ENCODE measurements around the gene CD300H. TPM values are rescaled to one million over a fixed set of nuclear protein-coding genes. Genes with fewer than 3 reads are reported as not detected.

Gene CD300H
- polyA plus RNA-seq, 3 donors: 57.9 to 148 (median 84.7) TPM

DNA sequence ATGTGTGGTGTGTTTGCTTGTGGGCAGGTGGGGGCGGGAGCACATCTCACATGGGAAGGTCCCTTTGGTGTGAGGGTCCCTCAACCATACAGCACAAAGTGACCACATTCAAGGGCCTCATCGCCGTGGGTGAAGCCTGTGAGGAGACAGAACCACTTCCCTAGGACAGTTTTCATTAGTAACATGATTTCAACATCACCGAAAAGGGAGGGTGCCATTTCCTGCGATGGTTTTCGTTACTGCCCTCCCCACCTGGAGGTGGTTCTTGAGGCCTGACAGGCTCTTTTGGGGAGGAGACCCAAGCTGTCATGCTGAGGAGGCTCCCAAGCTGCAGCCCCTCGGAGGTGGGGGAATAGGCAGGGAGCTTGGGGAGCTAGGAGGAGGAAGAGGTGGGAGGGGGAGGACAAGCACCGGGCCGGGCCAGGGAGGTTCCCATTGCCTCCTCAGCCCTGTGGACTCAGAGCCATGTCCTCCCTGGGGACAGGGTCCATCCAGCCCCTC is 45.6 kb downstream of the CD300H start:
- Histone ChIP-seq H3K4me1 (ENCODE audit: control insufficient read depth in 1 of 2, insufficient read depth in 2 of 2, low read length in 2 of 2) (peaks cover 76 to 87% of the 10 kb centered on the region in 2 donors), H3K27me3 (ENCODE audit: control insufficient read depth in 2 of 2, insufficient read depth in 2 of 2, low read length in 2 of 2) (no peaks in the 10 kb centered on the region), H3K36me3 (replicated peaks in 1 of 2; ENCODE audit: control insufficient read depth in 1 of 2, insufficient read depth in 2 of 2, low read length in 2 of 2) (peaks cover 41 to 48% of the 10 kb centered on the region in 2 donors), H3K4me3 (replicated peaks in 1 of 3; ENCODE audit: low read depth in 2 of 3, low read length in 3 of 3) (peak overlapping the region in 1 of 3 experiments; percentile 55), H3K4me2 (replicated peaks; ENCODE audit: extremely low read depth, low read length, poor library complexity, severe bottlenecking) (peak overlapping the region; percentile 63), H4K20me1 (ENCODE audit: insufficient read depth, low read length) (no peaks in the 10 kb centered on the region), H3K9ac (ENCODE audit: insufficient read depth, low read length, poor library complexity, severe bottlenecking) (peak overlapping the region; percentile 76), H3K27ac (ENCODE audit: low read depth in 1 of 2, low read length in 2 of 2) (peak overlapping the region; percentile 98 to 99), H3K9me3 (replicated peaks in 1 of 2; ENCODE audit: control insufficient read depth in 1 of 2, insufficient read depth in 1 of 2, low read length in 2 of 2) (peaks cover 8 to 16% of the 10 kb centered on the region in 2 donors), H3K79me2 (ENCODE audit: insufficient read depth, low read length) (peaks cover 60% of the 10 kb centered on the region), H2AFZ (ENCODE audit: insufficient read depth, low read depth, low read length, poor library complexity, severe bottlenecking) (no peak overlapping the region)
- intact Hi-C loops (cut with micrococcal nuclease): no loop called here
- H3K4me1 Mint-ChIP-seq: peaks cover 80% of the 10 kb centered on the region
- no peaks in the 10 kb centered on the region for H3K27me3 Mint-ChIP-seq (ENCODE audit: low read depth in 3 of 3)
- peaks cover 7 to 24% (median 12%) of the 10 kb centered on the region in 7 donors for H3K9me3 Mint-ChIP-seq
- peaks cover 61 to 69% of the 10 kb centered on the region in 2 donors for H3K36me3 Mint-ChIP-seq
- TF ChIP-seq, protein P1, sequence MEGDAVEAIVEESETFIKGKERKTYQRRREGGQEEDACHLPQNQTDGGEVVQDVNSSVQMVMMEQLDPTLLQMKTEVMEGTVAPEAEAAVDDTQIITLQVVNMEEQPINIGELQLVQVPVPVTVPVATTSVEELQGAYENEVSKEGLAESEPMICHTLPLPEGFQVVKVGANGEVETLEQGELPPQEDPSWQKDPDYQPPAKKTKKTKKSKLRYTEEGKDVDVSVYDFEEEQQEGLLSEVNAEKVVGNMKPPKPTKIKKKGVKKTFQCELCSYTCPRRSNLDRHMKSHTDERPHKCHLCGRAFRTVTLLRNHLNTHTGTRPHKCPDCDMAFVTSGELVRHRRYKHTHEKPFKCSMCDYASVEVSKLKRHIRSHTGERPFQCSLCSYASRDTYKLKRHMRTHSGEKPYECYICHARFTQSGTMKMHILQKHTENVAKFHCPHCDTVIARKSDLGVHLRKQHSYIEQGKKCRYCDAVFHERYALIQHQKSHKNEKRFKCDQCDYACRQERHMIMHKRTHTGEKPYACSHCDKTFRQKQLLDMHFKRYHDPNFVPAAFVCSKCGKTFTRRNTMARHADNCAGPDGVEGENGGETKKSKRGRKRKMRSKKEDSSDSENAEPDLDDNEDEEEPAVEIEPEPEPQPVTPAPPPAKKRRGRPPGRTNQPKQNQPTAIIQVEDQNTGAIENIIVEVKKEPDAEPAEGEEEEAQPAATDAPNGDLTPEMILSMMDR (IDR thresholded peaks at IDR 0.05): no peak
- 0% methylated on average over 4 of the region's 9 CpGs for WGBS (ENCODE audit: insufficient coverage)
- peak overlapping the region; percentile 68 to 79 for H3K4me3 Mint-ChIP-seq
- peak overlapping the region; percentile 98 to 100 (median 100) for H3K27ac Mint-ChIP-seq
- peak; percentile 84 to 93 (median 89) for DNase-seq

DNA sequence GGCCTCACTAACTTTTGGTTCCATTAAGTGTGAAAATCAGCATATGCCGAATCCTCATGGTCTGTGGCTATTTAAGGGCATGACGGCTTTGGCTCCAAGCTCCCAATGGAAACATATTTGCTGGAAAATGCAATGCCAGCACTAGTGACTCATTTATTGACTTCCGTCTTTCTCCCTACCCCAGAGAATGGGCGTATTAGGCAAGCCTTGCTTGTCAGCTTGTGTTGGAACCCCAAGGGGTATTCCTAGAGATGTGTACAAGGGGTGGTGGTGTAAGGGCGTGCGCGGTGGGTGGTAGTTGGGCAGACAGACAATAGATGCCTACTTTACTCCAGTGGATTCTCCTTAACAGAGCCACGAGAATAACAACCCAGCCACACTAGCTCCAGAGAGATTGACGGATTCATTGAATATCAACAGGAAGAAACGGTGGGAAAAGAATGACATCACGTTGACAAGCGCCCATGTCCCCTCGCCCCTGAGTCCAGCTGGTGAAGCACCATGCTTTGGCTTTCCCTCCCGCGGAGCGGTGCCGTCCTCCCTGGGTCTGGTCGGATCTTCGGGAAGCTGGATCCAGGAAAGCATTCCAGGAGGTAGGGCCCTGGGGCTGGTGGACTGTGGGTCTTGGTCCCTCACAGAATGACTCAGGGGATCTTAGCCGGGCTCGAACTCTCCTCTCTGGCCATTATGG is 46.4 kb downstream of the CD300H start:
- Histone ChIP-seq H3K27me3 (ENCODE audit: control insufficient read depth in 2 of 2, insufficient read depth in 2 of 2, low read length in 2 of 2) (no peaks in the 10 kb centered on the region), H3K36me3 (replicated peaks in 1 of 2; ENCODE audit: control insufficient read depth in 1 of 2, insufficient read depth in 2 of 2, low read length in 2 of 2) (peaks cover 36 to 40% of the 10 kb centered on the region in 2 donors), H3K27ac (ENCODE audit: low read depth in 1 of 2, low read length in 2 of 2) (peak overlapping the region; percentile 98 to 99), H3K4me3 (replicated peaks in 1 of 3; ENCODE audit: low read depth in 2 of 3, low read length in 3 of 3) (peak overlapping the region in 2 of 3 experiments; percentile 19 to 55), H3K9ac (ENCODE audit: insufficient read depth, low read length, poor library complexity, severe bottlenecking) (peak overlapping the region; percentile 76), H3K9me3 (replicated peaks in 1 of 2; ENCODE audit: control insufficient read depth in 1 of 2, insufficient read depth in 1 of 2, low read length in 2 of 2) (peaks cover 8 to 16% of the 10 kb centered on the region in 2 donors), H4K20me1 (ENCODE audit: insufficient read depth, low read length) (no peaks in the 10 kb centered on the region), H3K4me1 (ENCODE audit: control insufficient read depth in 1 of 2, insufficient read depth in 2 of 2, low read length in 2 of 2) (peaks cover 68 to 81% of the 10 kb centered on the region in 2 donors), H2AFZ (ENCODE audit: insufficient read depth, low read depth, low read length, poor library complexity, severe bottlenecking) (no peak overlapping the region), H3K79me2 (ENCODE audit: insufficient read depth, low read length) (peaks cover 52% of the 10 kb centered on the region), H3K4me2 (replicated peaks; ENCODE audit: extremely low read depth, low read length, poor library complexity, severe bottlenecking) (peak overlapping the region; percentile 63)
- Mint-ChIP-seq H3K9me3 (peaks cover 7 to 24% (median 12%) of the 10 kb centered on the region in 7 donors), H3K27me3 (ENCODE audit: low read depth in 3 of 3) (peaks cover 0 to 1% (median 0%) of the 10 kb centered on the region in 3 donors), H3K27ac (peak overlapping the region; percentile 98 to 100 (median 100)), H3K36me3 (peaks cover 60 to 68% of the 10 kb centered on the region in 2 donors), H3K4me3 (peak overlapping the region; percentile 68 to 85), H3K4me1 (peaks cover 79% of the 10 kb centered on the region)
- TF ChIP-seq, protein P1 (IDR thresholded peaks at IDR 0.05): no peak
- intact Hi-C loops (cut with micrococcal nuclease): loop anchor here in 1 of 2 donors (1.0 kb wide), 1 partner anchor 7 kb away; no protein-coding TSS in a partner anchor
- WGBS (ENCODE audit: insufficient coverage): 58% methylated on average over 12 of the region's 21 CpGs
- DNase-seq: peak; percentile 91 to 98 (median 97)
